OCI-LY3 (cell line): ENCODE results near the gene SYNPO2.
A peak's percentile ranks its signal among the peaks of the same experiment; 100 is the strongest.
"Not testable (repeated sequence)": the region's sequence is repeated elsewhere in the genome, so short reads cannot be mapped to it uniquely, and the experiment has no call there.

Experiments used
- H2AFZ ChIP-seq: fragments of 200-600, 300-600 bp; shearing (Covaris generic); 2 replicates; pipeline ENCODE4 v1.6.0; 2014; ENCODE audit warnings: antibody characterized with exemption, low read depth, low read length
- H3K27ac ChIP-seq: fragments of 200-600, 300-600 bp; sonication (generic); 2 replicates; pipeline ENCODE4 v1.5.1; 2014; ENCODE audit warnings: mild to moderate bottlenecking, low read length, moderate library complexity, mixed read lengths
- H3K27me3 ChIP-seq: fragments of 200-600, 300-600 bp; sonication (generic); 2 replicates; pipeline ENCODE4 v1.6.1; 2014; ENCODE audit warnings: low read depth, low read length, mixed read lengths
- H3K36me3 ChIP-seq: fragments of 200-600, 300-600 bp; sonication (generic); replicated peaks from 2 replicates; pipeline ENCODE3; 2014; ENCODE audit warnings: low read depth, low read length, mixed read lengths
- H3K4me1 ChIP-seq: fragments of 300-600, 200-600 bp; sonication (generic); 2 replicates; pipeline ENCODE4 v1.6.1; 2014; ENCODE audit warnings: low read length, mixed read lengths
- H3K4me2 ChIP-seq: fragments of 200-600, 300-600 bp; sonication (generic); 2 replicates; pipeline ENCODE4 v1.6.1; 2014; ENCODE audit warnings: low read length, mixed read lengths
- H3K4me3 ChIP-seq: fragments of 300-600, 200-600 bp; sonication (generic); 2 replicates; pipeline ENCODE4 v1.5.1; 2014; ENCODE audit warnings: antibody characterized with exemption, mild to moderate bottlenecking, low read length, moderate library complexity
- H3K79me2 ChIP-seq: fragments of 300-600, 200-600 bp; shearing (Covaris generic); 2 replicates; pipeline ENCODE4 v1.6.1; 2014; ENCODE audit warnings: mild to moderate bottlenecking, low read length, mixed read lengths
- H3K9ac ChIP-seq: fragments of 300-600, 200-600 bp; shearing (Covaris generic); 2 replicates; pipeline ENCODE4 v1.6.0; 2014; ENCODE audit warnings: mild to moderate bottlenecking, low read length, moderate library complexity
- H3K9me3 ChIP-seq: fragments of 200-600, 300-600 bp; shearing (Covaris generic); 2 replicates; pipeline ENCODE4 v1.6.1; 2014; ENCODE audit warnings: low read length, mixed read lengths; ENCODE audit not compliant: insufficient read depth
- H4K20me1 ChIP-seq: fragments of 200-600, 300-600 bp; sonication (generic); 2 replicates; pipeline ENCODE4 v1.6.1; 2016; ENCODE audit warnings: low read length, mixed read lengths; ENCODE audit not compliant: insufficient read depth
- CTCF ChIP-seq: fragments of 200-600, 300-600 bp; sonication (generic); IDR thresholded peaks from 2 replicates; pipeline ENCODE4 v1.5.1; 2014; ENCODE audit warnings: antibody characterized with exemption, low read length, low read depth
- EZH2phosphoT487 ChIP-seq: fragments of 200-600 bp; shearing (Covaris generic); IDR thresholded peaks from 2 replicates; pipeline ENCODE4 v1.6.1; 2018; ENCODE audit warnings: antibody characterized with exemption, mixed run types, low read depth

Gene SYNPO2

GRCh38 chr4:119040694-119041185, 152.1 kb downstream of the SYNPO2 start:
- H3K36me3 ChIP-seq: no peaks in the 10 kb centered on the region
- TF ChIP-seq CTCF: no peak
- TF ChIP-seq EZH2phosphoT487: no peak
- peak overlapping the region; percentile 80 for H3K27ac ChIP-seq
- peaks cover 64% of the 10 kb centered on the region for H3K4me1 ChIP-seq
- H3K9me3 ChIP-seq: no peaks in the 10 kb centered on the region
- no peaks in the 10 kb centered on the region for H3K79me2 ChIP-seq
- peak overlapping the region; percentile 48 for H3K4me3 ChIP-seq
- no peaks in the 10 kb centered on the region for H3K27me3 ChIP-seq
- H3K9ac ChIP-seq: peak overlapping the region; percentile 40; the same call in 1 of the 2 replicates
- 0 out of 2 replicates have a peak overlapping the region, but pooled peaks have one; percentile 28 for H2AFZ ChIP-seq
- no peaks in the 10 kb centered on the region for H4K20me1 ChIP-seq
- H3K4me2 ChIP-seq: peak overlapping the region; percentile 74

- Histone ChIP-seq H3K9ac (peak overlapping the region; percentile 40; the same call in 1 of the 2 replicates), H3K4me2 (peak overlapping the region; percentile 74), H4K20me1 (no peaks in the 10 kb centered on the region), H3K27me3 (no peaks in the 10 kb centered on the region), H3K36me3 (no peaks in the 10 kb centered on the region), H3K4me1 (peaks cover 68% of the 10 kb centered on the region), H3K9me3 (no peaks in the 10 kb centered on the region), H3K4me3 (peak overlapping the region; percentile 48), H3K79me2 (no peaks in the 10 kb centered on the region), H2AFZ (0 out of 2 replicates have a peak overlapping the region, but pooled peaks have one; percentile 40), H3K27ac (peak overlapping the region; percentile 80)
- TF ChIP-seq EZH2phosphoT487 (no peak), CTCF (no peak)
Observed at GRCh38 chr4:119041396-119041795, 152.7 kb downstream of the SYNPO2 start.

- TF ChIP-seq EZH2phosphoT487 (no peak), CTCF (peak; percentile 69)
- Histone ChIP-seq H3K9ac (0 out of 2 replicates have a peak overlapping the region, but pooled peaks have one; percentile 40), H3K79me2 (no peaks in the 10 kb centered on the region), H3K4me3 (0 out of 2 replicates have a peak overlapping the region, but pooled peaks have one; percentile 8), H3K9me3 (no peaks in the 10 kb centered on the region), H2AFZ (peak overlapping the region; percentile 79), H3K27ac (0 out of 2 replicates have a peak overlapping the region, but pooled peaks have one; percentile 80), H3K4me2 (peak overlapping the region; percentile 74), H4K20me1 (no peaks in the 10 kb centered on the region), H3K27me3 (no peaks in the 10 kb centered on the region), H3K36me3 (no peaks in the 10 kb centered on the region), H3K4me1 (peaks cover 66% of the 10 kb centered on the region)
Observed at GRCh38 chr4:119041951-119042560, 153.4 kb downstream of the SYNPO2 start.

GRCh38 chr4:119046263-119046662, 157.6 kb downstream of the SYNPO2 start:
- H3K27ac ChIP-seq: no peak overlapping the region
- H3K36me3 ChIP-seq: no peaks in the 10 kb centered on the region
- H4K20me1 ChIP-seq: no peaks in the 10 kb centered on the region
- peaks cover 24% of the 10 kb centered on the region for H3K4me1 ChIP-seq
- no peak overlapping the region for H3K4me2 ChIP-seq
- TF ChIP-seq EZH2phosphoT487 (no peak), CTCF (no peak)
- no peak overlapping the region for H2AFZ ChIP-seq
- no peak overlapping the region for H3K4me3 ChIP-seq
- H3K79me2 ChIP-seq: no peaks in the 10 kb centered on the region
- H3K9me3 ChIP-seq: no peaks in the 10 kb centered on the region
- no peak overlapping the region for H3K9ac ChIP-seq
- no peaks in the 10 kb centered on the region for H3K27me3 ChIP-seq

GRCh38 chr4:119047059-119047458, 158.4 kb downstream of the SYNPO2 start:
- not testable (repeated sequence) for H2AFZ ChIP-seq, H3K36me3 ChIP-seq, H3K4me3 ChIP-seq, H3K9ac ChIP-seq, H3K27me3 ChIP-seq, H3K79me2 ChIP-seq, H3K27ac ChIP-seq, H3K4me2 ChIP-seq, H4K20me1 ChIP-seq, H3K9me3 ChIP-seq
- peaks cover 17% of the 10 kb centered on the region for H3K4me1 ChIP-seq
